AG09319 (cell line): ENCODE measurements around the gene DENND1C.

ENCODE experiments used
- DNase-seq: peaks from one replicate; pipeline ENCODE4 v3.0.0-alpha.2; 2010; ENCODE audit warnings: low read depth; ENCODE audit errors: extremely low read depth
- CTCF ChIP-seq: IDR thresholded peaks from 2 replicates; pipeline ENCODE4 v1.5.1; 2011; ENCODE audit warnings: low read depth, mild to moderate bottlenecking, inconsistent platforms, low read length, moderate library complexity

The DENND1C gene

DNA sequence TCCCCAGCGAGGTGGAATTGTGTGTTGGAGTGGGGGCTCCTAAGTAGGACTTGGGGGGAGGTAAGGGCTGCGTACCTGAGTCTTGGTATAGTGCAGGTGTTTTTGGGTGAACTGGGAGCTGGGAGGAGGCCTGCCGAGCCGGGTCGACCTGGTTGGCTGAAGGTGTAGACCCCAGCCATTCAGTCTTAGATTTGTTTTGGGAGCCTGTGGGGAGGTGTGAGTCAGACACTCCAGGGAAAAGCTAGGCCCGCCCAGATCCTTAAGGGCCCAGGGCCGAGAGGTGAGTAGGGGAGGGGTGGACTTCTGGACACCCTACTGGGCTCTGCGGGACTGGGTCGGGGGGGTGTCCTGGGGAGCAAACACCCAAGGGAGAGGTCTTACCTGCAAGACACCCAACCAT lies 16.6 kb downstream of the DENND1C start:
- DNase-seq, result no peak
- TF ChIP-seq CTCF, result no peak

DNA sequence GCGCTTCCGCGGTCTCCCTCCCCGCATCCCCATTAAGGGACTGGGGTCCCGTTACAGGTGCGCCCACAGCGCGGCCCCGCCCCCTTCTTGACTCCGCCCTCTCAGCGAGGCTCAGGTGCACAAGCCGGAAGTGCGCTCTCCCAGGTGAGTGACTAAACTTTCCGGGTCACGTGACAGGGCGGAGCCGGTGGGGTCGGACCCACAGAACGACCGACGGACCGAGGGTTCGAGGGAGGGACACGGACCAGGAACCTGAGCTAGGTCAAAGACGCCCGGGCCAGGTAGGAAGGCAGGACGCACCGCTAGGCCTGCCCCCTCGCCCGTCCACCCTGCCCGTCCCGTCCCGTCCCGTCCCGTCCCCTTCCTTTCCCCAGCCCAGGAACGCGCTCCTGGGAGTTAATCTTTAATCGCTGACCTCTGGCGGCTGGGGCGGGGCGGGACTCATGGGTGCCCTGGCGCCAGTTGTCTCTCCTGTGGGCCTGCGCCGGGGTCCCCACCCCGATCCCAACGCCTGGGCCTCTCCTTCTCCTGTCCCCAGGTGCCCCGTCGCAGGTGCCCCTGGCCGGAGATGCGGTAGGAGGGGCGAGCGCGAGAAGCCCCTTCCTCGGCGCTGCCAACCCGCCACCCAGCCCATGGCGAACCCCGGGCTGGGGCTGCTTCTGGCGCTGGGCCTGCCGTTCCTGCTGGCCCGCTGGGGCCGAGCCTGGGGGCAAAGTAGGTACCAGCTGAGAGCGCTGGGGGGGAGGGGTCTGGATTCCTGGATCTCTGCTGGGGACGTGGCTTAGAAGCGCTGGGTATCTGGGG lies 17.3 kb downstream of the DENND1C start, which contains the start of gene CRB3:
Gene CRB3 (plus strand): TSS at position 202 of the 804 bp plus-strand sequence. CDS start 431 bp downstream, at position 633.
- TF ChIP-seq CTCF, result no peak
- no peak for DNase-seq

DNA sequence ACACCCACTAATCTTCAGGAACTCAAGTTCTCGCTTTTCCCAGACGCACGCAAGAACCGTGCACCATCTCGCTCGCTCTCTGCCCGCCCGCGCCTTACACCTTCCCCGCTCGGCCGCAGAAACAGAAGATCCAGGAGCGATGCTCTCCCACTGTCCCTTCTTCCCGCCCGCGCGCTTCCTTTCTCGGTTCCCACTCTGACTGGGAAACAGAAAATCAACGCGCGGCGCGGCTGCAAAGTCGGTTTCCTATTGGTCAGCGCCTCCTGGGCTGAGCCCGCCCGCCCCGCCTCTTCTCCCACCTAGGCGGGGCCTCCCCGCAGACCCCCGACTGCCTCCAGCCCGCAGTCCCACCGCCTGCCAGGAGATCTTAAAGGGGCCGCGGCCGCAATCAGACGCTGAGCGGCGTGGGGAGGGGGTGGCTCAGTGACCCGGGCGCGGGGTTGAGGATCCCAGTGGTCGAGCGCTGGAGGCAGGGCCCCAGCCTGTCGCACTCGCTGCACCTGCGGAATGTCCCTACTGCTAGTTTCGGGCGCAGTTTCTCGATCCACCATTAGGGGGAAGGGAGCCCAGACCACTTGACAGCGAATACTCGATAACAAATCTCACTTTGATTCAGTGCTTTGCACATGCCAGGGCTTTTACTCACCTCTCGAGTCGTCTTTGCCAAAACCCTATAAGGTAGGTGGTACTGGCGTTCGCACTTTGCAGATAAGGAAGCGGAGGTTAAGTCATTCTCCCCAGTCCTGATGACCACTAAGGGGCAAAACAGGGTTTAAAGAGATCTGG lies 21.3 kb downstream of the DENND1C start:
- peak; percentile 93 for DNase-seq

GRCh38 chr19:6459262-6460098 lies 22.1 kb downstream of the DENND1C start, which contains the start of gene SLC25A23:
SLC25A23 (minus strand) TSS chr19:6459792; CDS start chr19:6459628, 164 bp downstream.
- no peak for TF ChIP-seq CTCF
- DNase-seq, result peak; percentile 32

More for the DNA sequence above, 21.3 kb downstream of the DENND1C start:
- peak; percentile 41 for TF ChIP-seq CTCF

GRCh38 chr19:6458695-6459261 lies 22.8 kb downstream of the DENND1C start:
- TF ChIP-seq CTCF, result no peak
- DNase-seq, result no peak

GRCh38 chr19:6457958-6458694 lies 23.5 kb downstream of the DENND1C start:
- TF ChIP-seq CTCF, result no peak

More at GRCh38 chr19:6457958-6458694, 23.5 kb downstream of the DENND1C start:
- DNase-seq, result no peak
